ENCODE measurements around the gene GAGE12C. TPM values are rescaled to one million over a fixed set of nuclear protein-coding genes. Genes with fewer than 3 reads are reported as not detected.
"Not testable (repeated sequence)": the region's sequence is repeated elsewhere in the genome, so short reads cannot be mapped to it uniquely, and the experiment has no call there.

GAGE12C gene, protein sequence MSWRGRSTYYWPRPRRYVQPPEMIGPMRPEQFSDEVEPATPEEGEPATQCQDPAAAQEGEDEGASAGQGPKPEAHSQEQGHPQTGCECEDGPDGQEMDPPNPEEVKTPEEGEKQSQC
- not detected for total RNA-seq
- long read RNA-seq, result 0 reads

DNA sequence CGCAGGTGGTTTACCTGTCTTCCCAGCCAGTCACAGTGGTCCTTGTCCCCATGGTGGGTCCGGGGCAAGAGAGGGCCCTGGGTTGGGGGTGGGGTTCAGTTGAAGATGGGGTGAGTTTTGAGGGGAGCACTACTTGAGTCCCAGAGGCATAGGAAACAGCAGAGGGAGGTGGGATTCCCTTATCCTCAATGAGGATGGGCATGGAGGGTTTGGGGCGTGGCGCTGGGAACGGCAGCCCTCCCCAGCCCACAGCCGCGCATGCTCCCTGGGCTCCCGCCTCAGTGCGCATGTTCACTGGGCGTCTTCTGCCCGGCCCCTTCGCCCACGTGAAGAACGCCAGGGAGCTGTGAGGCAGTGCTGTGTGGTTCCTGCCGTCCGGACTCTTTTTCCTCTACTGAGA lies at the start of gene GAGE12C:
Gene GAGE12C (plus strand): TSS at position 301 of the 400 bp plus-strand sequence. CDS start 1,155 bp downstream, outside the sequence.
- intact Hi-C loops (cut with DNase I); DNase-seq (ENCODE audit: low spot score): not testable (repeated sequence)

DNA sequence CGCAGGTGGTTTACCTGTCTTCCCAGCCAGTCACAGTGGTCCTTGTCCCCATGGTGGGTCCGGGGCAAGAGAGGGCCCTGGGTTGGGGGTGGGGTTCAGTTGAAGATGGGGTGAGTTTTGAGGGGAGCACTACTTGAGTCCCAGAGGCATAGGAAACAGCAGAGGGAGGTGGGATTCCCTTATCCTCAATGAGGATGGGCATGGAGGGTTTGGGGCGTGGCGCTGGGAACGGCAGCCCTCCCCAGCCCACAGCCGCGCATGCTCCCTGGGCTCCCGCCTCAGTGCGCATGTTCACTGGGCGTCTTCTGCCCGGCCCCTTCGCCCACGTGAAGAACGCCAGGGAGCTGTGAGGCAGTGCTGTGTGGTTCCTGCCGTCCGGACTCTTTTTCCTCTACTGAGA lies 9.5 kb downstream of the GAGE12C start, which contains the start of gene GAGE12D:
Gene GAGE12D (plus strand): TSS at position 301 of the 400 bp plus-strand sequence. CDS start 1,155 bp downstream, outside the sequence.
- intact Hi-C loops (cut with DNase I); DNase-seq (ENCODE audit: low spot score): not testable (repeated sequence)

DNA sequence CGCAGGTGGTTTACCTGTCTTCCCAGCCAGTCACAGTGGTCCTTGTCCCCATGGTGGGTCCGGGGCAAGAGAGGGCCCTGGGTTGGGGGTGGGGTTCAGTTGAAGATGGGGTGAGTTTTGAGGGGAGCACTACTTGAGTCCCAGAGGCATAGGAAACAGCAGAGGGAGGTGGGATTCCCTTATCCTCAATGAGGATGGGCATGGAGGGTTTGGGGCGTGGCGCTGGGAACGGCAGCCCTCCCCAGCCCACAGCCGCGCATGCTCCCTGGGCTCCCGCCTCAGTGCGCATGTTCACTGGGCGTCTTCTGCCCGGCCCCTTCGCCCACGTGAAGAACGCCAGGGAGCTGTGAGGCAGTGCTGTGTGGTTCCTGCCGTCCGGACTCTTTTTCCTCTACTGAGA lies 19.0 kb downstream of the GAGE12C start, which contains the start of gene GAGE12E:
Gene GAGE12E (plus strand): TSS at position 301 of the 400 bp plus-strand sequence. CDS start 1,155 bp downstream, outside the sequence.
- DNase-seq (ENCODE audit: low spot score); intact Hi-C loops (cut with DNase I): not testable (repeated sequence)

DNA sequence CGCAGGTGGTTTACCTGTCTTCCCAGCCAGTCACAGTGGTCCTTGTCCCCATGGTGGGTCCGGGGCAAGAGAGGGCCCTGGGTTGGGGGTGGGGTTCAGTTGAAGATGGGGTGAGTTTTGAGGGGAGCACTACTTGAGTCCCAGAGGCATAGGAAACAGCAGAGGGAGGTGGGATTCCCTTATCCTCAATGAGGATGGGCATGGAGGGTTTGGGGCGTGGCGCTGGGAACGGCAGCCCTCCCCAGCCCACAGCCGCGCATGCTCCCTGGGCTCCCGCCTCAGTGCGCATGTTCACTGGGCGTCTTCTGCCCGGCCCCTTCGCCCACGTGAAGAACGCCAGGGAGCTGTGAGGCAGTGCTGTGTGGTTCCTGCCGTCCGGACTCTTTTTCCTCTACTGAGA lies 28.6 kb downstream of the GAGE12C start, which contains the start of gene GAGE12F:
Gene GAGE12F (plus strand): TSS at position 301 of the 400 bp plus-strand sequence. CDS start 1,155 bp downstream, outside the sequence.
- DNase-seq (ENCODE audit: low spot score); intact Hi-C loops (cut with DNase I): not testable (repeated sequence)

DNA sequence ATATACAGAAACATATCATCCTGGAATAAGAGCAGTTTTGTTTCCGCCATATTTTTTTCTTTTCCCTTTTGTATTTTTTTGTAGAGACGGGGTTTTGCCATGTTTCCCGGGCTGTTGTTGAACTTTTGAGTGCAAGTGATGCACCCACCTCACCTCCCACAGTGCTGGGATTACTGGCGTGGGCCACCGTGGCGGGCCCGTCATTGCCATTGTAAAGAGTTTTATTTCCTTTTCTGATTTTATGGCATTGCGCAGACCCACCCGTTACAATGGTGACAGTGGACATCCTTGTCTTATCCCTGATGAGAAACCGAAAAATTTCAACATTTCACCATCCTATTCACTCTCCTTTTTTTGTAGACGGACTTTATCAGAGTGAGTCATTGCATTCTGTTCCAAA lies 36.8 kb downstream of the GAGE12C start:
- DNase-seq (ENCODE audit: low spot score); intact Hi-C loops (cut with DNase I): not testable (repeated sequence)

DNA sequence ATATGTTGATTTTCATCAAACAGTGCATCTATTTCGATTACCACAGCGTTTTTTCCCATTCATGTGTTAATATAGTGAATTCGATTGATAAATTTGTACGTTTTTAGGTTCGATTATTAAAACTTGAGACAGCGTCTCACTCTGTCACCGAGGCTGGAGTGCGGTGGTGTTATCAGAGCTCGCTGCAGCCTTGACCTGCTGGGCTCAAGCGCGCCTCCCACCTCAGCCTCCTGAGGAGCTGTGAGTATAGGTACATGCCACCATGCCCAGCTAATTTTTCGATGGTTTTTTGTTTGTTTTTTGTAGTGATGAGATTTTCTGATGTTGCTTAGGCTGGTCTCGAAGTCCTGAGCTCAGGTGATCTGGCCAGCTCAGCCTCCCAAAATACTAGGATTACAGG lies 37.2 kb downstream of the GAGE12C start:
- DNase-seq (ENCODE audit: low spot score); intact Hi-C loops (cut with DNase I): not testable (repeated sequence)

DNA sequence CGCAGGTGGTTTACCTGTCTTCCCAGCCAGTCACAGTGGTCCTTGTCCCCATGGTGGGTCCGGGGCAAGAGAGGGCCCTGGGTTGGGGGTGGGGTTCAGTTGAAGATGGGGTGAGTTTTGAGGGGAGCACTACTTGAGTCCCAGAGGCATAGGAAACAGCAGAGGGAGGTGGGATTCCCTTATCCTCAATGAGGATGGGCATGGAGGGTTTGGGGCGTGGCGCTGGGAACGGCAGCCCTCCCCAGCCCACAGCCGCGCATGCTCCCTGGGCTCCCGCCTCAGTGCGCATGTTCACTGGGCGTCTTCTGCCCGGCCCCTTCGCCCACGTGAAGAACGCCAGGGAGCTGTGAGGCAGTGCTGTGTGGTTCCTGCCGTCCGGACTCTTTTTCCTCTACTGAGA lies 38.1 kb downstream of the GAGE12C start, which contains the start of gene GAGE12G:
Gene GAGE12G (plus strand): TSS at position 301 of the 400 bp plus-strand sequence. CDS start 1,155 bp downstream, outside the sequence.
- intact Hi-C loops (cut with DNase I); DNase-seq (ENCODE audit: low spot score): not testable (repeated sequence)

DNA sequence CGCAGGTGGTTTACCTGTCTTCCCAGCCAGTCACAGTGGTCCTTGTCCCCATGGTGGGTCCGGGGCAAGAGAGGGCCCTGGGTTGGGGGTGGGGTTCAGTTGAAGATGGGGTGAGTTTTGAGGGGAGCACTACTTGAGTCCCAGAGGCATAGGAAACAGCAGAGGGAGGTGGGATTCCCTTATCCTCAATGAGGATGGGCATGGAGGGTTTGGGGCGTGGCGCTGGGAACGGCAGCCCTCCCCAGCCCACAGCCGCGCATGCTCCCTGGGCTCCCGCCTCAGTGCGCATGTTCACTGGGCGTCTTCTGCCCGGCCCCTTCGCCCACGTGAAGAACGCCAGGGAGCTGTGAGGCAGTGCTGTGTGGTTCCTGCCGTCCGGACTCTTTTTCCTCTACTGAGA lies 47.7 kb downstream of the GAGE12C start, which contains the start of gene GAGE12H:
Gene GAGE12H (plus strand): TSS at position 301 of the 400 bp plus-strand sequence. CDS start 1,155 bp downstream, outside the sequence.
- intact Hi-C loops (cut with DNase I); DNase-seq (ENCODE audit: low spot score): not testable (repeated sequence)

Other genes with a start within 250 kb of the GAGE12C start
- gene GAGE10, start 228.5 kb upstream of the GAGE12C start, total RNA-seq, result not detected
- gene GAGE12J, start 210.1 kb upstream of the GAGE12C start, total RNA-seq, result not detected
- gene GAGE13, start 200.6 kb upstream of the GAGE12C start, total RNA-seq, result not detected
- not detected for gene GAGE12D, start 9.6 kb downstream of the GAGE12C start, total RNA-seq
- gene GAGE12E, start 19.1 kb downstream of the GAGE12C start, total RNA-seq, result not detected
- not detected for gene GAGE12F, start 28.7 kb downstream of the GAGE12C start, total RNA-seq
- gene GAGE12G, start 38.2 kb downstream of the GAGE12C start, total RNA-seq, result not detected
- not detected for gene GAGE12H, start 47.8 kb downstream of the GAGE12C start, total RNA-seq
- gene GAGE2A, start 57.3 kb downstream of the GAGE12C start, total RNA-seq, result not detected
- gene GAGE1, start 66.8 kb downstream of the GAGE12C start, total RNA-seq, result not detected
- not detected for gene PAGE1, start 163.8 kb downstream of the GAGE12C start, total RNA-seq